Activated CD8-positive, alpha-beta memory T cell treated with anti-CD3 and anti-CD28 coated beads, Interleukin-2, amount 50 U/mL, for 1 hour (primary cell): ENCODE measurements around the gene TIMM13.
"Not testable (repeated sequence)": the region's sequence is repeated elsewhere in the genome, so short reads cannot be mapped to it uniquely, and the experiment has no call there.

Source experiments
- DNase-seq: peaks from one replicate; pipeline ENCODE4 v3.0.0-alpha.2; 2020; ENCODE audit errors: extremely low read depth

The TIMM13 gene

DNA sequence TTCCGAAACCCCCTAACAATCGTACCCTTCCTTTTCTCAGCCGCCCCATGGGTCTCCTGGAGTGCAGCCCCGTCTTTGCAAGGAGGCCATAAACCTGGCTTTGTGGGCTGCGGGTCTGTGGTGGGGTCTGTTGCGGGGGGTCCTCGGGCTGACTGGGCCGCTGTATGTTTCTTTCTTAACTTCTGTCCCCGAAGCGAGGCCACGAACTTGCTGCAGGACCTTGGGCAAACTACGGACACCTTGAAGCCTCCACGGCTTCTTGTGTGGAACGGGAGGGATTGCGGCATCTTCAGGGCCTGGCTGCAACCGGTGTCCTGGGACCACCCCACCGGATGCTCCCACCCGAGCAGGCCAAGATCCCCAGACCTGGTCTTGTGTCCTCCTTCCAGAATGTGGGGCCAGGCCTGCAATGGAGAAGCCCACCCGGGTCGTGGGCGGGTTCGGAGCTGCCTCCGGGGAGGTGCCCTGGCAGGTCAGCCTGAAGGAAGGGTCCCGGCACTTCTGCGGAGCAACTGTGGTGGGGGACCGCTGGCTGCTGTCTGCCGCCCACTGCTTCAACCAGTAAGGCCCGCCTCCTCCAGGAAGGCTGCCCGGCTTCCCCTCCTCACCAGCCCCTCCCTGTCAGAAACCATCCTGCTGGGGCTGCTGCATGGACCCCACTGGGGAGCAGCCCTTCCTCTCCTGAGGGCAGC lies 12.0 kb downstream of the TIMM13 start:
- DNase-seq, result no peak

DNA sequence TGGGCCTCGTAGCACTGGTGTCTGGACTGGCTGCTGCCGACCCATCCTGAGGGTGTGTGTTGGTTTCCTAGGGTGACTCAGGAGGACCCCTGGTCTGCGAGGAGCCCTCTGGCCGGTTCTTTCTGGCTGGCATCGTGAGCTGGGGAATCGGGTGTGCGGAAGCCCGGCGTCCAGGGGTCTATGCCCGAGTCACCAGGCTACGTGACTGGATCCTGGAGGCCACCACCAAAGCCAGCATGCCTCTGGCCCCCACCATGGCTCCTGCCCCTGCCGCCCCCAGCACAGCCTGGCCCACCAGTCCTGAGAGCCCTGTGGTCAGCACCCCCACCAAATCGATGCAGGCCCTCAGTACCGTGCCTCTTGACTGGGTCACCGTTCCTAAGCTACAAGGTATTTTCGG lies 13.8 kb downstream of the TIMM13 start:
- no peak for DNase-seq

DNA sequence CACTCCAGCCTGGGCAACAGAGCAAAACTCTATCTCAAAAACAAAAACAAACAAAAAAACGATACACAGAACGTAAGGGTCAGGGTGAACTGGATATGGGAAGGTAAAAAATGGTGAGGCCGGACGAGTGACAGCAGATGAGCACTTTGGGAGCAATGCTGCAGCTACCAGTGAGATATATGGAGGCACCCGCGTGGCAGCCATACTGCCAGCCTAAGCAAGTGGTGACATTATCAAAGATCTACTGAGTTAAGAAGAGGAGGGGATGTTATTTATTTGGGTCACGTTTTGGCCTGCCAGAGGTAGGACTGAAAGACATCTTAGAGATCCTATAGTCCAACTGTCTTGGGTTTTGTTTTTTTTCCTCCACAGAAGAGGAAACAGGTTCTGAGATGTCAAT lies 14.2 kb downstream of the TIMM13 start:
- no peak for DNase-seq

DNA sequence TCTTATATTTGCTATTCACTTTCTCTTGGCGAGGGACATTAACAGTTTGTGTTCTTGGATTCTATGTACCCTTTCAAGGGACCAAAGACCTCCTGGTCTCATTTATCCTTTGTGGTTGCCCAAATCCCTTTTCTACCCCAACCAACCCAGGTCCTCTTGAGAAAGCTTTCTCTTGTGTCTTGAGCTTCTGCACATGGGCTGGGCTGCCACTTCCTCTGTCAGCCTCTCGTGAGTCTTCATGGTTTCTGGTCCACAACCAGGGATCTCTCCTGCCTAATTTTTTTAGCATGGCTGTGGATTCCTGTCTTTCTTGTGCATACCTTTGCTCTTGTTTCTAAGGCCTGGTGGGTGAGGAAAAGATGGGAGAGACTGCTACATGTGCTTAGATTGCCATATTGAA lies 14.9 kb downstream of the TIMM13 start:
- DNase-seq, result no peak

DNA sequence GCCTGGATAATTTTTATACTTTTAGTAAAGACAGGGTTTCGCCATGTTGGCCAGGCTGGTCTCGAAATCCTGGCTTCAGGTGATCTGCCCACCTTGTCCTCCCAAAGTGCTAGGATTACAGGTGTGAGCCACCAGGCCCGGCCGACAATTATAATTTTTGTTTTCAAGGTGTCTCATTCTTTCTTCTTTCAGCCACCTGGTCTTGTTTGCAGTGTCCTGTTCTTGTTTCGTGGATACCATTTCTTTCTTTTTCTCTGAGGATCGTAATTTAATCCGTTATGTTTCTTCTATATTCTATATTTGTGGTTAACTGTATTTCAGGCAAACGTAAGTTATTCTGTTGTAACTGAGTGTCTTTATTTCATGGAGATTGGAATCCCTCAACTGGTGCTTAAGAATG lies 15.7 kb downstream of the TIMM13 start:
- DNase-seq, result no peak

DNA sequence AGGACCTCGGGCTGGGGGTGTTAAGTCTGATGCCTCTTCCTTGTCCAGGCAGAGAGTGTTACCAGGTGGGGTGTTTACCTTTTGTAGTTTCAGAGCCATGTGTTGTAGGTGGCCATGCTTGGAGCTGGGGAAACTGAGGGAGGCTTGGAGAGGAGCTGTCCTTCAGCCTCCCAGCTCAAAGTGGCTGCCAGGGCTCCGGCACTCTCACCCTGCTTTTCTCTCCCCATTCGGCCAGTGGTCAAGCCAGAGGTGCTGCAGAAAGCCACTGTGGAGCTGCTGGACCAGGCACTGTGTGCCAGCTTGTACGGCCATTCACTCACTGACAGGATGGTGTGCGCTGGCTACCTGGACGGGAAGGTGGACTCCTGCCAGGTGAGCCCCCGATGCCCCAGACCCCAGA lies 17.4 kb downstream of the TIMM13 start:
- no peak for DNase-seq

DNA sequence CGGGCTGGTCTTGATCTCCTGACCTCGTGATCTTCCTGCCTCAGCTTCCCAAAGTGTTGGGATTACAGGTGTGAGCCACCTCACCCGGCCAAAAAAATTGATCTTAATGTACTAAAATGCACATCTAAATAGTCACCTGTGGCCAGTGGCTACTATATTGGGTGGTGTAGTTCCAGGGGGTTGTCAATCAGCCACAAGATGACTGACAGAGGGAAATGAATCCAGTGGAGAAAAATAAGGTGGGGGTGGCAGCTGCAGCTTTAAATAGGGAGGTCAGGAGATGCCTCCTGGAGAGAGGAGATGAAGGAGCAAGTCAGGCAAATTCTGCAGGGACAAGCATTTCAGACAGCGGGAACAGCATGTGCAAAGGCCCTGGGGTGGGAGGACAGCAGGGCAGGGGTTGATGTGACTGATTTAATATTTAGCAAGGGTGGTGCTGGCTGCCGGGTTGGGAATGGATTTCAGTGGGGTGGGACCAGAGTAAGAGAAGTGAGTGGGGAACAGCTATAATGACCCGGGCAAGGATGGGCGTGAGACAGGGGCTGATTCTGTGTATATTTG lies 18.0 kb downstream of the TIMM13 start:
- DNase-seq, result no peak

DNA sequence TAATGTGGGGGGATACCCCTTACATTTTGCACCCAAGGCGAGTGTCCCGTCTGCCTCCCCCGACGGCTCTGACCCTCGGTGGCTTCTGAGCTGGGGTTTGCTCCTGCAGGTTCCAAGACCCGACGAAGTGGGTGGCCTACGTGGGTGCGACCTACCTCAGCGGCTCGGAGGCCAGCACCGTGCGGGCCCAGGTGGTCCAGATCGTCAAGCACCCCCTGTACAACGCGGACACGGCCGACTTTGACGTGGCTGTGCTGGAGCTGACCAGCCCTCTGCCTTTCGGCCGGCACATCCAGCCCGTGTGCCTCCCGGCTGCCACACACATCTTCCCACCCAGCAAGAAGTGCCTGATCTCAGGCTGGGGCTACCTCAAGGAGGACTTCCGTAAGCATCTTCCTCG lies 19.1 kb downstream of the TIMM13 start:
- no peak for DNase-seq

DNA sequence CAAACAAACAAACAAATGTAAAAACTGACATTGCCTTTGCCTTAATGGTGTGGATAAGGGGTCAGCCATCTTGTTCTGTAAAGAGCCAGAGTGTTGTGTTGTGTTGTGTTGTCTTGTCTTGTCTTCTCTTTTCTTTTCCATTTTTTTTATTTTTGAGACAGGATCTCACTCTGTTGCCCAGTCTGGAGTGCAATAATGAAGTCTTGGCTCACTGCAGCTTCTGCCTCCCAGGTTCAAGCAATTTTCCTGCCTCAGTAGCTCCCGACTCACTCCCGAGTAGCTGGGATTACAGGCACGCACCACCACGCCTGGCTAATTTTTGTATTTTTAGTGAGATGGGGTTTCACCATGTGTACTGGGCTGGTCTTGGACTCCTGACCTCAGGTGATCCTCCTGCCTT lies 27.8 kb downstream of the TIMM13 start:
- no peak for DNase-seq

DNA sequence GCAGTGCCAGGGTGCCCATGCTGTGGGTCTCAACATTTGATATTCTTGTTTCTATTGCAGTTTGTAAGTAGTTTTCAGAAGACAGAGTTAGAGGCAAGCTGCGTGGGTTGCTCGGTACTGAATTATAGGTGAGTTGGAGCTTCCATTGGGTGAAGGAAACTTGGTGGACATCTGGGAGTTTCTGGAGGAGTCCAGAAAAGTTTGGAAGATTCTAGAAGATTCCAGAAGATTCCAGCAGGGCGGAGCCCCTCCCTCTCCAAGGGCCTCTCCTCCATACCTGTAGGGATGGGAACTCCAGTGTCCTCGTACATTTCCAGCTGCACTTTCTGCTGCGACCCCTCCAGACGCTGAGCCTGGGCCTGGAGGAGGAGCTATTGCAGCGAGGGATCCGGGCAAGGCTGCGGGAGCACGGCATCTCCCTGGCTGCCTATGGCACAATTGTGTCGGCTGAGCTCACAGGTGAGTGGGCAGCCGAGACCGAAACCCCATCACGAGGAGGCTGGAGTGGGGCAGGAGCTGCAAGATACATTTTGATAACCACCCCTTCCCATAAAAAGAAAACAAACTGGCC lies 28.6 kb downstream of the TIMM13 start:
- no peak for DNase-seq

DNA sequence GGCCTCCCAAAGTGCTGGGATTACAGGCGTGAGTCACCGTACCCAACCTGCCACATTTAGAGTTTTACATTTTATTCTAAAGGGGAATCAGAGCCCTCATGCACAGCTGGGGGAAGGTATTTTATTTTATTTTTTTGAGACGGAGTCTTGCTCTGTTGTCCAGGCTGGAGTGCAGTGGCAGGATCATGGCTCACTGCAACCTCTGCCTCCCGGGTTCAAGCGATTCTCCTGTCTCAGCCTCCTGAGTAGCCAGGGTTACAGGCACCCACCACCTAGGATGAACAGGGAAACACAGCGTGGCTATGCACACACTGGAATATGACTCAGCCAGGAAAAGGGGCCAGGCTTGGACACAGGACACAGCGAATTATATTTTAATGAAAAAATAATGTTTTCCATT lies 30.2 kb downstream of the TIMM13 start:
- not testable (repeated sequence) for DNase-seq

DNA sequence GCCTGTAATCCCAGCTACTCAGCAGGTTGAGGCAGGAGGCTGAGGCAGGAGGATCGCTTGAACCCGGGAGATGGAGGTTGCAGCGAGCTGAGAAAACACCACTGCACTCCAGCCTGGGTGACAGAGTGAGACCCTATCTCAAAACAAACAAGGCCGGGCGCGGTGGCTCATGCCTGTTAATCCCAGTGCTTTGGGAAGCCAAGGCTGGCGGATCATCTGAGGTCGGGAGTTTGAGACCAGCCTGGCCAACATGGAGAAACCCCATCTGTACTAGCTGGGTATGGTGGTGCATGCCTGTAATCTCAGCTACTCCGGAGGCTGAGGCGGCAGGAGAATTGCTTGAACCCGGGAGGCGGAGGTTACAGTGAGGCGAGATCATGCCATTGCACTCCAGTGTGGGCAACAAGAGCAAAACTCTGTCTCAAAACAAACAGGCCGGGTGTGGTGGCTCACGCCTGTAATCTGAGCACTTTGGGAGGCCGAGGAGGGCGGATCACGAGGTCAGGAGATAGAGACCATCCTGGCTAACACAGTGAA lies 32.0 kb downstream of the TIMM13 start:
- DNase-seq, result not testable (repeated sequence)

DNA sequence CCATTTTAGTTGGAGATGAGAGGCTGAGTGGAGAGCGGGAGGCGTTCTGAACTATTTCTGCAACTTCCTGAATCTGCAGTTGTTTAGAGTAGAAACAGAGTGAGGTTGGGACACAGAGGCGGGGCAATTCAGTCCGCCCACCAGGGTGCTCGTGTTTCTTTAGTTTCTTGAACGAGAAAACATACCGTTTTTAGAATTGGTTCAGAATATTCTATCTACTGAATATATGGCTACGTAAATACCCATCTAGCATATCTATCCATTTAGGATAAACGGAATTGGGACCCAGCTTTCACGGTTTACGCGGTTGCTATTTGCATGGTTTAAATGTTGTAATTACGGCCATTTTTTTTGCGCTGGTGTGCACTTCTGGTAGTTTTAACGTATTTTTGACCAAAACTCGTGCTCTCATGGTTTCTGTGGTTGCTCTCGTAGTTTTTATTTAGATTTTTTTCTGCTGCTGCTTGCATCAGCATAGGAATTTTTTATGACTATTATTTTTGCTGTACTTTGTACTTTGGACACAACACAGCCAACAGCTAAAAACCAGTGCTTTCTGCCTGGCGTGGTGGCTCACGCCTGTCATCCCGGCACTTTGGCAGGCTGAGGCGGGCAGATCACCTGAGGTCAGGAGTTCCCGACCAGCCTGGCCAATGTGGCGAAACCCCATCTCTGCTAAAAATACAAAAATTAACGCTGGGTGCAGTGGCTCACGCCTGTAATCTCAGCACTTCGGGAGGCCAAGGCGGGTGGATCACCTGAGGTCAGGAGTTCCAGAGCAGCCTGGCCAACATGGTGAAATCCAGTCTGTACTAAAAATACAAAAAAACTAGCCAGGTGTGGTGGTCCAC lies 32.7 kb downstream of the TIMM13 start:
- no peak for DNase-seq

DNA sequence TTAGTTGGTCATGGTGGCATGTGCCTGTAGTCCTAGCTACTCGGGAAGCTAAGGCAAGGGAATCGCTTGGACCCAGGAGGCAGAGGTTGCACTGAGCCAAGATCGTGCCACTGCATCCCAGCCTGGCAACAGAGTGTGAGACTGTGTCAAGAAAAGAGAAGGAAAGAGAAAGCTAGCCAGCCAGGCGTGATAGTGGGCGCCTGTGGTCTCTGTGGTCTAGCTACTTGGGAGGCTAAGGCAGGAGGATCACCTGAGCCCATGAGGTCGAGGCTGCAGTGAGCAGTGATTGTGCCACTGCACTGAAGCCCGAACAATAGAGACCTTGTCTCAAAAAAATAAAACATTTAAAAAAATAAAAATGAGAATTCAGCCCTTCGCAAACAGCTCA lies 33.3 kb downstream of the TIMM13 start:
- DNase-seq, result no peak

DNA sequence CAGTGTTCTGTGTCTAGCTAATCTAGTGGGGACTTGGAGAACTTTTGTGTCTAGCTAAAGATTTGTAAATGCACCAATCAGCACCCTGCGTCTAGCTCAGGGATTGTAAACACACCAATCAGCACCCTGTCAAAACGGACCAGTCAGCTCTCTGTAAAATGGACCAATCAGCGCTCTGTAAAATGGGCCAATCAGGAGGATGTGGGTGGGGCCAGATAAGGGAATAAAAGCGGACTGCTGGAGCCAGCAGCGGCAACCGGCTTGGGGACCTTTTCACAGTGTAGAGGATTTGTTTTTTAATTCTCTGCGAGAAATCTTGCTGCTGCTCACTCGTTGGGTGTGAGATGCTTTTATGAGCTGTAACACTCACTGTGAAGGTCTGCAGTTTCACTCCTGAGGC lies 34.5 kb downstream of the TIMM13 start:
- not testable (repeated sequence) for DNase-seq

DNA sequence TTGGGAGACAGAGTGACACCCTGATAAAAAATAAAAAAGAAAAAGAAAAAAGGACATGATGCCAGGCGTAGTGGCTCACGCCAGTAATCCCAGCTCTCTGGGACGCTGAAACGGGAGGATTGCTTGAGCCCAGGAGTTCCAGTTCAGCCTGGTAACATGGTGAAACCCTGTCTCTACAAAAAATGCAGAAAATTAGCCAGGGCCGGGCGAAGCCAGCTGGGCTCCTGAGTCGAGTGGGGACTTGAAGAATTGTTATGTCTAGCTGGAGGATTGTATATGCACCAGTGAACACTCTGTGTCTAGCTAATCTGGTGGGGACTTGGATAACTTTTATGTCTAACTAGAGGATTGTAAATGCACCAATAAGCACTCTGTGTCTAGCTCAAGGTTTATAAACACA lies 35.0 kb downstream of the TIMM13 start:
- no peak for DNase-seq

DNA sequence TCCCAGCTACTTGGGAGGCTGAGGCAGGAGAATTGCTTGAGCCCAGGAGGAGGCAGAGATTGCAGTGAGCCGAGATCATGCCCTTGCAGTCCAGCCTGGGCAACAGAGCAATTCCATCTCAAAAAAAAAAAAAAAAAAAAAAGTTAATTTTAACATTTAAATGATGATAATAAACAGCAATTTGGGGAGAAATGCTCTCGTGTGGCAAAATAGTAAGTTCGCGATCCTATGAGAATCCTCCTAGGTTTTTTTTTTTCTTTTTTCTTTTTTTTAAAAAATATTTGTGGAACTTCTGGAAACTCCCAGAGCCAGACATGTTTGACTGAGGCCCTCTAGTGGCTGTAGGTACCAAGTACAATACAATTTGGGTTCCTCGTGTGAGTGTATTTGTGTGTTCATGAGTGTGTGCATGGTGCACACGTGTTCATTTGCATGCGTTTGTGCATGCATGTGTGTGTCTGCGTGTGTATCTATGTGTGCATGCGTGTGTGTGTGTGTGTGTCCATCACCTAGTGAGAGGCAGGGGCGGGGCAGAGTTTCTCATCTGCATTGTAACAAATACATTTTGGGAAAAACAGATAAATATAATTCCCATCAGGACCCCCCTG lies 36.2 kb downstream of the TIMM13 start:
- DNase-seq, result no peak

DNA sequence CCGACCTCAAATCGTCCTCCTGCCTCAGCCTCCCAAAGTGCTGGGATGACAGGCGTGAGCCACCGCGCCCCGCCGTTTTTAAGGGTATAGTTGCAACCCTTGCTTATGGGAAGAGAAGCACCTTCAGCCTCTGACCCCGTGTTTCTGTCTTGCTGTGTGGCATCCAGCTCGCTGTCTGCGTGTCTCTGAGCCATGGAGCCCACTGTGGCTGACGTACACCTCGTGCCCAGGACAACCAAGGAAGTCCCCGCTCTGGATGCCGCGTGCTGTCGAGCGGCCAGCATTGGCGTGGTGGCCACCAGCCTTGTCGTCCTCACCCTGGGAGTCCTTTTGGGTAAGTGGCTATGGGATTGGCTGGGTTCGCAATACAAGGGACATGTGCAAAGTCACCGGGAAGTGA lies 37.8 kb downstream of the TIMM13 start:
- DNase-seq, result no peak

DNA sequence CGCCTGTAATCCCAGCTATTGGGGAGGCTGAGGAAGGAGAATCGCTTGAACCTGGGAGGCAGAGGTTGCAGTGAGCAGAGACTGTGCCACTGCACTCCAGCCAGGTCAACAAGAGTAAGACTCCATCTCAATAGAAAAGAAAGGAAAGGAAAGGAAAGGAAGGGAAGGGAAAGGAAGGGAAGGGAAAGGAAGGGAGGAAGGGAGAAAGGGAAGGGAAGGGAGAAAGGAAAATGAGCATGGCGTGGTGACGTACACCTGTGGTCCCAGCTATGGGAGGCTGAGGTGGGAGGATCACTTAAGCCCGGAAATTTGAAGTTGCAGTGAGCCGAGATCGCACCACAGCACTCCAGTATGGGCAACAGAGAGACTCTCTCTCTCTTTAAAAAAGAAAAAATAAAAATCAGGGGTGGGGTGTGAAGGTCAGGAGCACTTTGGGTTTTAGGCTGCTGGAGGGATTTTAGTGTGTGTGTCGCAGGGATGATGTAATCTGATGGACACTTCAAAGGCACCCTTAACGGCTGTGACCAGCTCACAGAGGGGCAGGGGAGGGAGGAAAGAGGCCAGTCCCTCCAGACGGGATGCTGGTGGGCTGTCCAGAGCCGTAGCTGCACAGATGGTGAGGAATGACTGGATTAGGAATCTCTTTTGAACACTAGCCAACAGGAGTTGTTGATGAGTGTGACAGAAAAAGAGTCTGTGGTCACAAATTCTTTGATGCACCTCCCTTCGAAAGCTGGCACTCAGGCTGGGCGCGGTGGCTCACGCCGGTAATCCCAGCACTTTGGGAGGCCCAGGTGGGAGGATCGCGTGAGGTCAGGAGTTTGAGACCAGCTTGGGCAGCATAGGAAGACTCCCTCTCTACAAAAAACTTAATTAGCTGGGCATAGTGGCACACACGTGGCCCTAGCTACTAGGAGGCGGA lies 39.8 kb downstream of the TIMM13 start:
- no peak for DNase-seq

DNA sequence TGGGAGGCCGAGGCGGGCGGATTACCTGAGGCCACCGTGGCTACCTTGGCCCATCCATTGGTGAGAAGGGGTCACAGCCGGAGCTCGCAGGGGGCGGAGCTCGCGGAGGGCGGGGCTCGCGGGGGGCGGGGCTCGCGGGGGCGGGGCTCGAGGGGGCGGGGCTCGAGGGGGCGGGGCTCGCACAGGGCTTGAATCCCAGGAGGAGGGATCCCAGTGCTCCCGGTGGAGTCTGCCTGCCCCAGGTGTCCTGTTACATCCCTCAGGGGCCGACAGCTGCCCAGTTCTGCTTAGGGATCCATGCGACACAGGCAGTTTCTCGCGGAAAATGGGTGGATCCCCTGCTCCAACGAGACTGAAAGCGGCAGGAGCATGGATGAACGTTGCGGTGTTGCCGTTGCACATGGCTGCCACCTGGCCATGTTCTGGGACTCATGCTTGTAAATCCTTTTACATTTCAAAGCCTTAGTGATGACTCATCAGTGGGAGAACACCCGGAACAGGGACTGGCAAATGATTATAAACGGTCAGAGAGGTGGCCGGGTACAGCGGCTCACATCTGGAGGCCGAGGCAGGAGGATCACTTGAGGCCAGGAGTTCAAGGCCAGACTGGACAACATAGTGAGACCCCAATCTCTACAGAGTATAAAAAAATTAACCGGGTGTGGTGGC lies 42.2 kb downstream of the TIMM13 start:
- no peak for DNase-seq
